ENCODE data around the gene IL17RA.

Gene IL17RA

DNA sequence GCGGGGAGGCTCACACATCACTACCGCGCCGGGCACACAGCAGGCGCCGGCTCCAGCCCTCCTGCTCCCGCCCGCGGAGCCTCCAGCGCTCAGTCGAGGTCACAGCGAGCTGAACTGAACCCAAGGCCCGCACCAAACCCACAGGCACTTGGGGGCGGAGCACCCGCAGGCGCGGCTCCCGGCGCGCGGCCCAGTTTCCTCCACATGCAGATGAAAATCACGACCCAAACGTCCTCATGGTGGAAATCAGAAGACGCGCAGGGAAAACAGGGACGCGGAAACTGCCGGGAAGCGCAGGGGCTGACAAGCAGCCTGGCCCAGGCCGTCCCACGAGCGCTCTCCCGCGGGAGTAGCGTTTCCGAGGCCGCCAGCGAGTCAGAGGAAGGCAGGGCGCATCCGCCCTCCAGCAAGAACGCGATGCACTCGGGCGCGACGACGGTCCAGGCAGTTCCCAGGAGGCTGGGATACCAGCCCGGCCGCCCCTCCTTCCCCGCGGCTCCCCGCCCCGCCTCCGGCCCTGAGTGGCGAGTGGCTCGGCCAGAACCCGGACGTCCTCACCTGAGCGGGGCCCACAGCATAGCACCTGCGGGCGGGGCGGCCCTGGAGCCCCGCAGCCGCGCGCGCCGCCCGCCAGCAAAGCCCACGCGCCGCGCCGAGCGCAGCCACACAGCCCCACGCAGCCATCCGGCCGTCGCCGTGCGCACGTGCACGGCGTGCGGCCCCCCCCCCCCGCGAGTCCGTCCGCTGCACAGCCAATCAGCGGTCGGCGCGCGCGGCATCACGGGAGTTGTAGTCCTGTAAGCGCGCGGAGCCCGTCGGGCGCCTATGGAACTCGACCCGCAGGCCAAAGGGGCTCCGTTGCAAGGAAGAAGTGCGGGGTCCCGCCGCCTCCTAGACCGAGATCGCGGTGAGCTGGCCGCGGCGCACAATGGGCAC, 74.0 kb downstream of the IL17RA start, which contains the start of gene HDHD5:
Gene HDHD5 (minus strand): TSS at position 710 of the 936 bp plus-strand sequence. CDS start 26 bp downstream, at position 684.
- DNase-seq, result peak; percentile 84 to 90 (median 90)

GRCh38 chr22:17159504-17159951, 74.7 kb downstream of the IL17RA start:
- peak; percentile 3 to 85 (median 81) for DNase-seq

DNA sequence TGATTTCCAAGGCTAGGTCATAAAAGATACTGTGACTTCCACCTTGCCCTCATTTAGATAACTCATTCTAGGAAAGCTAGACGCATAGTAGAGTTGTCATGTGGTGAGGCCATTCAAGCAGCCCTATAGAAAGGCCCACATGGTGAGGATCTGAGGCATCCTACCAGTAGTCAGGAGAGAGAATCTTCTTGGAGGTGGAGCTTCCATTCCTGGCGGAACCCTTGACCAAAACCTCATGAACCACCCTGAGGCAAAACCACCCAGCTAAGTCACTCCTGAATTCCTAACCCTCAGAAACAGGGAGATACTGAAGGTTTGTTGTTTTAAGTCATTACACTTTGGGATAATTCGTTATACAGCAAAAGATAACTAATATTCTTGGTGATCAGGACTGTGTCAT, 77.2 kb downstream of the IL17RA start:
- no peak for DNase-seq

- no peak for DNase-seq
Observed at GRCh38 chr22:17162731-17163130, 77.9 kb downstream of the IL17RA start.

DNA sequence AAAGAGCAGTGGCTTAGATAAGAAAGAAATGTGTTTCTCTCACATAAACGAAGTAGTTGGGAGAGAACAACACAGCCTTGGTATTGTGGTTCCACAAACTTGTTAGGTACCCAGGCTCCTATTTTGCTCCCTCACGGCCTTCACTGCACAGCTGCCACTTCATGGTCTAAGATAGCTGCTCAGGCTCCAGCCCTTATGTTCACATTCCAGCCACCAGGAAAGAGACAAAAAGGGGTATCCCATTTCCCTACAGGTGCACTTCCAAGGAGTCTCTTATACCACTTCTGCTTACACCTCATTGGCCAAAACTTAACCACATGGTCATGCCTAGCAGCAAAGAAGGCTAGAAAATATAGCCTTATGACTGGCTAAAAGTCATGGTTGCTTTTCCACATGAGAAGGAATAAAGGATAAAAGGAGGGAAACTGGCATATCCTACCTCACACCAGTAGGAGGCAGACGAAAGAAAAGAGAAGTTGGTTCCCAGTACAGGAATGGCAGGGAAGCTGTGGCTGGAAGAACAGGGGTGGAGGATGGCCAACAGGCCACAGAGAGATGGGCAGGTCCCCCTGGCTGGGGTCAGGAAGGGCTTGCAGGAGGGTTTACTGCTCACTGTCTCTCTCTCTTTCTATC, 79.7 kb downstream of the IL17RA start:
- DNase-seq, result no peak

Data from NCI-H1417 (cell line).